Testis (tissue), 3 donors: ENCODE results near the gene RPE65. TPM values are rescaled to one million over a fixed set of nuclear protein-coding genes. Genes with fewer than 3 reads are reported as not detected.

Experiments used
- DNase-seq: peaks from one replicate; pipeline ENCODE4 v3.0.0-alpha.2; 2019
- H3K27ac ChIP-seq, 2 donors: fragments of 200-600 bp; sonication (generic); one replicate each; pipeline ENCODE4 v1.5.1; 2019
- H3K27me3 ChIP-seq: fragments of 200-600 bp; sonication (generic); one replicate; pipeline ENCODE4 v1.5.1; 2019
- H3K36me3 ChIP-seq: fragments of 200-600 bp; sonication (generic); one replicate; pipeline ENCODE4 v1.5.1; 2017; ENCODE audit warnings: low read depth; ENCODE audit errors: missing control alignments
- H3K4me1 ChIP-seq: fragments of 200-600 bp; sonication (generic); one replicate; pipeline ENCODE4 v1.5.1; 2019
- H3K4me3 ChIP-seq, 2 donors: fragments of 200-600 bp; sonication (generic); one replicate each; pipeline ENCODE4 v1.5.1; 2017 to 2019
- H3K9me3 ChIP-seq: fragments of 200-600 bp; sonication (generic); one replicate; pipeline ENCODE4 v1.5.1; 2017
- CTCF ChIP-seq, 3 experiments: fragments of 450-650 bp in 2 of 3; fragments of 200-600 bp in 1 of 3; sonication (generic) in 1 of 3; IDR thresholded peaks; one replicate each; pipeline ENCODE4 v1.5.1; 2016 to 2019; ENCODE audit warnings: antibody characterized with exemption in 3 of 3, mild to moderate bottlenecking in 2 of 3, moderate library complexity in 1 of 3
- POLR2A ChIP-seq: fragments of 450-650 bp; IDR thresholded peaks from one replicate; pipeline ENCODE4 v1.6.1; 2017; ENCODE audit warnings: antibody characterized with exemption, mild to moderate bottlenecking, moderate library complexity
- WGBS, 2 donors: methylation state at CpG; one replicate each; pipeline ENCODE4 v1.1.5; 2018; 5-methylcytosine and 5-hydroxymethylcytosine counted together
- intact Hi-C: fragments of 100-400 bp; cut with DNase I; formaldehyde crosslinking; loops from one replicate; pipeline ENCODE4 v1.15.1; 2023; ENCODE audit warnings: low total_unique reads
- polyA plus RNA-seq: library from polyadenylated mRNA; stranded (reverse); fragments of 350-450 nt; fragmentation: Illumina TruSeq; extraction: RNeasy Lipid Tissue Mini Kit (QIAGEN cat#74804); gene quantifications from one replicate; pipeline ENCODE4 v1.2.3, GENCODE V29; 2014; ENCODE audit warnings: low read depth, low replicate concordance; ENCODE audit not compliant: insufficient read depth
- total RNA-seq, 2 donors: library from RNA; depleted of rRNA; stranded (reverse); fragments of >200 nt; gene quantifications; one replicate each; pipeline ENCODE4 v1.2.3, GENCODE V29; 2016

The RPE65 gene
- total and polyA plus RNA-seq, 3 donors from 2014 or later = 0.16 to 0.42 TPM; not detected in 1

GRCh38 chr1:68459091-68459490, 9.3 kb upstream of the RPE65 start:
- H3K9me3 ChIP-seq = no peaks in the 10 kb centered on the region
- H3K27ac ChIP-seq = no peak overlapping the region
- H3K4me3 ChIP-seq = no peak overlapping the region
- DNase-seq = no peak
- WGBS, 2 donors = 68 to 71% methylated on average over 2 of the region's 2 CpGs
- H3K27me3 ChIP-seq = no peaks in the 10 kb centered on the region
- intact Hi-C loops = no loop called here
- no peaks in the 10 kb centered on the region for H3K4me1 ChIP-seq
- TF ChIP-seq POLR2A (no peak), CTCF (IDR thresholded peaks at IDR 0.05) (no peak)
- no peaks in the 10 kb centered on the region for H3K36me3 ChIP-seq

- no peak overlapping the region for H3K27ac ChIP-seq
- no peaks in the 10 kb centered on the region for H3K36me3 ChIP-seq
- 88 to 96% methylated on average over 1 of the region's 1 CpG for WGBS, 2 donors
- TF ChIP-seq CTCF (IDR thresholded peaks at IDR 0.05) (no peak), POLR2A (no peak)
- no peaks in the 10 kb centered on the region for H3K4me1 ChIP-seq
- no peaks in the 10 kb centered on the region for H3K27me3 ChIP-seq
- DNase-seq = no peak
- H3K4me3 ChIP-seq = no peak overlapping the region
- no peaks in the 10 kb centered on the region for H3K9me3 ChIP-seq
- intact Hi-C loops = no loop called here
These were observed 6.4 kb upstream of the RPE65 start for GRCh38 chr1:68456202-68456601.

GRCh38 chr1:68454534-68454933, 4.8 kb upstream of the RPE65 start:
- Histone ChIP-seq H3K27ac (no peak overlapping the region), H3K27me3 (no peaks in the 10 kb centered on the region), H3K9me3 (no peaks in the 10 kb centered on the region), H3K4me1 (no peaks in the 10 kb centered on the region), H3K4me3 (no peak overlapping the region), H3K36me3 (no peaks in the 10 kb centered on the region)
- intact Hi-C loops = no loop called here
- TF ChIP-seq POLR2A (no peak), CTCF (IDR thresholded peaks at IDR 0.05) (no peak)
- DNase-seq = no peak
- 88 to 95% methylated on average over 2 of the region's 2 CpGs for WGBS, 2 donors

GRCh38 chr1:68453060-68453670, 3.4 kb upstream of the RPE65 start:
- Histone ChIP-seq H3K36me3 (no peaks in the 10 kb centered on the region), H3K27ac (no peak overlapping the region), H3K9me3 (no peaks in the 10 kb centered on the region), H3K4me3 (no peak overlapping the region), H3K27me3 (no peaks in the 10 kb centered on the region), H3K4me1 (no peaks in the 10 kb centered on the region)
- intact Hi-C loops = no loop called here
- TF ChIP-seq CTCF (IDR thresholded peaks at IDR 0.05) (no peak), POLR2A (no peak)
- WGBS, 2 donors = 88 to 93% methylated on average over 8 of the region's 8 CpGs
- no peak for DNase-seq

GRCh38 chr1:68448365-68448764, 1.4 kb downstream of the RPE65 start:
- no peak for DNase-seq
- intact Hi-C loops = no loop called here
- TF ChIP-seq POLR2A = no peak
- TF ChIP-seq CTCF (IDR thresholded peaks at IDR 0.05) = no peak
- H3K4me3 ChIP-seq = no peak overlapping the region
- H3K27me3 ChIP-seq = no peaks in the 10 kb centered on the region
- no peaks in the 10 kb centered on the region for H3K36me3 ChIP-seq
- H3K9me3 ChIP-seq = no peaks in the 10 kb centered on the region
- 77 to 84% methylated on average over 7 of the region's 7 CpGs for WGBS, 2 donors
- no peaks in the 10 kb centered on the region for H3K4me1 ChIP-seq
- H3K27ac ChIP-seq = no peak overlapping the region
